OCI-LY1 (cell line): Measurements from ENCODE around the gene CMBL.

Source experiments
- H2AFZ ChIP-seq: fragments of 200-600 bp; sonication (generic), shearing (Covaris generic); 2 replicates; pipeline ENCODE4 v1.6.0; 2014; ENCODE audit warnings: antibody characterized with exemption, mild to moderate bottlenecking, low read length
- H3F3A ChIP-seq: fragments of 200-600 bp; sonication (generic), shearing (Covaris generic); 2 replicates; pipeline ENCODE4 v1.6.0; 2014; ENCODE audit warnings: mild to moderate bottlenecking, antibody characterized with exemption, low read length, moderate library complexity; ENCODE audit not compliant: insufficient read depth
- H3K27ac ChIP-seq: fragments of 200-600 bp; sonication (generic); 2 replicates; pipeline ENCODE4 v1.5.1; 2014; ENCODE audit warnings: low read length, mixed run types, mild to moderate bottlenecking, low read depth; ENCODE audit not compliant: poor library complexity, severe bottlenecking
- H3K27me3 ChIP-seq: fragments of 200-600 bp; sonication (generic); 2 replicates; pipeline ENCODE4 v1.6.0; 2014; ENCODE audit warnings: antibody characterized with exemption, mild to moderate bottlenecking, low read length, moderate library complexity; ENCODE audit not compliant: insufficient read depth
- H3K36me3 ChIP-seq: fragments of 200-600 bp; sonication (generic); 2 replicates; pipeline ENCODE4 v1.6.1; 2014; ENCODE audit warnings: mild to moderate bottlenecking, antibody characterized with exemption, low read length, moderate library complexity, mixed read lengths; ENCODE audit not compliant: insufficient read depth
- H3K4me1 ChIP-seq: fragments of 200-600 bp; sonication (generic); 2 replicates; pipeline ENCODE4 v1.5.1; 2014; ENCODE audit warnings: mild to moderate bottlenecking, low read length, moderate library complexity; ENCODE audit not compliant: insufficient read depth, severe bottlenecking
- H3K4me2 ChIP-seq: fragments of 200-600 bp; sonication (generic), shearing (Covaris generic); 2 replicates; pipeline ENCODE4 v1.6.1; 2014; ENCODE audit warnings: low read length
- H3K4me3 ChIP-seq: fragments of 200-600 bp; sonication (generic); 2 replicates; pipeline ENCODE4 v1.5.1; 2014; ENCODE audit warnings: low read length, low read depth, mild to moderate bottlenecking, mixed read lengths; ENCODE audit not compliant: poor library complexity, severe bottlenecking
- H3K79me2 ChIP-seq: fragments of 200-600 bp; shearing (Covaris generic); 2 replicates; pipeline ENCODE4 v1.6.1; 2016; ENCODE audit warnings: mixed run types, low read length, mixed read lengths; ENCODE audit not compliant: insufficient read depth
- H3K9ac ChIP-seq: fragments of 200-600 bp; sonication (generic), shearing (Covaris generic); 2 replicates; pipeline ENCODE4 v1.6.1; 2014; ENCODE audit warnings: mild to moderate bottlenecking, low read length, mixed read lengths
- H3K9me2 ChIP-seq: fragments of 200-600 bp; sonication (generic), shearing (Covaris generic); 2 replicates; pipeline ENCODE4 v1.6.1; 2014; ENCODE audit warnings: low read depth, mild to moderate bottlenecking, low read length, mixed read lengths
- H3K9me3 ChIP-seq: fragments of 200-600 bp; shearing (Covaris generic); 2 replicates; pipeline ENCODE4 v1.6.1; 2014; ENCODE audit warnings: low read length, mixed read lengths
- H4K20me1 ChIP-seq: fragments of 200-600 bp; sonication (generic), shearing (Covaris generic); 2 replicates; pipeline ENCODE4 v1.6.0; 2016; ENCODE audit warnings: mild to moderate bottlenecking, low read length; ENCODE audit not compliant: insufficient read depth
- EZH2 ChIP-seq: fragments of 200-600 bp; sonication (generic), shearing (Covaris generic); IDR thresholded peaks from 2 replicates; pipeline ENCODE4 v1.8.0; 2017; ENCODE audit warnings: borderline replicate concordance, mixed run types, mild to moderate bottlenecking, antibody characterized with exemption, low read length, moderate library complexity, mixed read lengths
- TF ChIP-seq, protein P1 (sequence below): fragments of 200-600 bp; sonication (generic), shearing (Covaris generic); IDR thresholded peaks from 2 replicates; pipeline ENCODE4 v1.5.1; 2017; ENCODE audit warnings: mild to moderate bottlenecking, antibody characterized with exemption, low read length, moderate library complexity, mixed read lengths

The CMBL gene

DNA sequence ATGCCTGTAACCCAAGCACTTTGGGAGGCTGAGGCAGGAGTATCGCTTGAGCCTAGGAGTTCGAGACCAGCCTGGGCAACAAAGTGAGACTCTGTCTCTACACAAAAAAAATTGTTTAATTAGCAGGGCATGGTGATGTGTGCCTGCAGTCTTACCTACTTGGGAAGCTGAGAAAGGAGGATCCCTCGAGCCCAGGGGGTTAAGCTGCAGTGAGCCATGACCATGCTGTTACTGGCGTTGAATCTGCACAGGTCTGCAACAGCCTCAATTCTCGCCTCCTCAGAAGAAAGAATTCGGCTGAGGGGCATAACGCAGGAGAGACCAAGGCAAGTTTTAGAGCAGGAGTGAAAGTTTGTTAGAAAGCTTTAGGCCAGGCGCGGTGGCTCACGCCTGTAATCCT is 39.6 kb downstream of the CMBL start:
- Histone ChIP-seq H3K27ac (no peak overlapping the region), H3K79me2 (no peaks in the 10 kb centered on the region), H3K9me3 (0 out of 2 replicates have a peak, but pooled peaks cover 5% of the 10 kb centered on the region), H3K9me2 (no peaks in the 10 kb centered on the region), H3F3A (peaks cover 12% of the 10 kb centered on the region; the same call in 1 of the 2 replicates), H3K27me3 (peaks cover 6% of the 10 kb centered on the region; the same call in 1 of the 2 replicates), H3K4me2 (no peak overlapping the region), H4K20me1 (no peaks in the 10 kb centered on the region), H3K9ac (no peak overlapping the region), H2AFZ (no peak overlapping the region), H3K4me1 (no peaks in the 10 kb centered on the region), H3K36me3 (peaks cover 33% of the 10 kb centered on the region), H3K4me3 (no peak overlapping the region)
- TF ChIP-seq, protein P1, sequence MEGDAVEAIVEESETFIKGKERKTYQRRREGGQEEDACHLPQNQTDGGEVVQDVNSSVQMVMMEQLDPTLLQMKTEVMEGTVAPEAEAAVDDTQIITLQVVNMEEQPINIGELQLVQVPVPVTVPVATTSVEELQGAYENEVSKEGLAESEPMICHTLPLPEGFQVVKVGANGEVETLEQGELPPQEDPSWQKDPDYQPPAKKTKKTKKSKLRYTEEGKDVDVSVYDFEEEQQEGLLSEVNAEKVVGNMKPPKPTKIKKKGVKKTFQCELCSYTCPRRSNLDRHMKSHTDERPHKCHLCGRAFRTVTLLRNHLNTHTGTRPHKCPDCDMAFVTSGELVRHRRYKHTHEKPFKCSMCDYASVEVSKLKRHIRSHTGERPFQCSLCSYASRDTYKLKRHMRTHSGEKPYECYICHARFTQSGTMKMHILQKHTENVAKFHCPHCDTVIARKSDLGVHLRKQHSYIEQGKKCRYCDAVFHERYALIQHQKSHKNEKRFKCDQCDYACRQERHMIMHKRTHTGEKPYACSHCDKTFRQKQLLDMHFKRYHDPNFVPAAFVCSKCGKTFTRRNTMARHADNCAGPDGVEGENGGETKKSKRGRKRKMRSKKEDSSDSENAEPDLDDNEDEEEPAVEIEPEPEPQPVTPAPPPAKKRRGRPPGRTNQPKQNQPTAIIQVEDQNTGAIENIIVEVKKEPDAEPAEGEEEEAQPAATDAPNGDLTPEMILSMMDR, result no peak
- TF ChIP-seq EZH2, result no peak

DNA sequence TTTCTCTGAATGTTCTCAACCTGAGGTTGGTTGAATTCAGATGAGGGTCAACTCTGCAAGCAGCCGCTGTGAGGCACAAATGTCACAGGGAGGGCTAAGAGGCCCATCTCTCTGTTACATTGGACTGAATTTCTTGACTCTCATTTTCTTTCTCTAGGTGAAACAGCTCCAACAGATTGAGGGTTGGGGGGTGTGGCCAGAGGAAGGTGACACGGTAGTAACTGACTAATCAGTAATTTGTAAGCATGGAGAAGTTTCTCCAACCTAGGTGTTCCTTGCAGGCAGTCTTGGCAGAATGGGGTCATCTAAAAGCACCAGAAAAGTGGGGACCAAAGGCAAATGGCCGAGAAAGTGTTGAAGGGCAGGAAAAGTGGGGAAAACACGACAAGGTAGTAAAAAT is 40.9 kb downstream of the CMBL start:
- Histone ChIP-seq H3K27me3 (no peaks in the 10 kb centered on the region), H2AFZ (no peak overlapping the region), H3K27ac (no peak overlapping the region), H3K4me3 (no peak overlapping the region), H3K36me3 (peaks cover 45% of the 10 kb centered on the region), H4K20me1 (no peaks in the 10 kb centered on the region), H3K4me2 (no peak overlapping the region), H3K9me2 (no peaks in the 10 kb centered on the region), H3K79me2 (no peaks in the 10 kb centered on the region), H3K4me1 (no peaks in the 10 kb centered on the region), H3K9ac (no peak overlapping the region), H3F3A (peaks cover 12% of the 10 kb centered on the region; the same call in 1 of the 2 replicates), H3K9me3 (no peaks in the 10 kb centered on the region)
- no peak for TF ChIP-seq EZH2
- TF ChIP-seq, protein P1, result no peak

DNA sequence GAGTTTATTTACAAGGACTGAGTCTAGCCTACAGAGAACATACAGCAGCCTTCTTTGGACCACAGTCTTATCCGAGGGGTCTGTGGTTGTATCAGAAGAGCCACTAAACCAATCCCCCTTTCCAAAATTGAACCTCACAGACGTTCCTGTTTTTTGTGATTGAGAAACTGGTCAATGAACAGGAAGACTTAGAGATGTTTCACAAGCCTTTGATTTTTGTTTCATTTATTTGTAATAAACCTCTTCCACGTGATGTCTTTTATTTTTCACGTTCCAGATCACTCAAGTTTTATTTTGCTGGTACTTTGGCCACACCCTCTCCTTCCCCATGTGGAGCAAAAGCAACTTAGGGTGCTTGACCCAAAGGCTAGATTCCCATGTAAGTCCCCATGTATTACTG is 41.6 kb downstream of the CMBL start:
- no peak overlapping the region for H3K4me2 ChIP-seq
- H3K36me3 ChIP-seq, result peaks cover 52% of the 10 kb centered on the region
- no peaks in the 10 kb centered on the region for H3K79me2 ChIP-seq
- H3K9me3 ChIP-seq, result no peaks in the 10 kb centered on the region
- no peak overlapping the region for H3K4me3 ChIP-seq
- no peak overlapping the region for H3K9ac ChIP-seq
- H2AFZ ChIP-seq, result no peak overlapping the region
- no peak for TF ChIP-seq EZH2
- TF ChIP-seq, protein P1, result no peak
- H3K4me1 ChIP-seq, result no peaks in the 10 kb centered on the region
- H3F3A ChIP-seq, result peaks cover 12% of the 10 kb centered on the region; the same call in 1 of the 2 replicates
- H3K27me3 ChIP-seq, result no peaks in the 10 kb centered on the region
- H3K27ac ChIP-seq, result no peak overlapping the region
- H3K9me2 ChIP-seq, result no peaks in the 10 kb centered on the region
- H4K20me1 ChIP-seq, result no peaks in the 10 kb centered on the region
